Ishikawa (cell line): ENCODE measurements around the gene TSPEAR.

Source experiments
- CEBPB ChIP-seq: IDR thresholded peaks from 2 replicates; pipeline ENCODE4 v1.6.1; 2012
- CREB1 ChIP-seq: IDR thresholded peaks from 2 replicates; pipeline ENCODE4 v1.6.1; 2012; ENCODE audit warnings: low read depth
- EP300 ChIP-seq: IDR thresholded peaks from 2 replicates; pipeline ENCODE4 v1.6.1; 2012; ENCODE audit warnings: borderline replicate concordance
- RAD21 ChIP-seq: IDR thresholded peaks from 2 replicates; pipeline ENCODE4 v1.6.1; 2012; ENCODE audit warnings: low read depth
- TAF1 ChIP-seq: IDR thresholded peaks from 2 replicates; pipeline ENCODE4 v1.6.1; 2012; ENCODE audit warnings: low read depth, mild to moderate bottlenecking
- TEAD4 ChIP-seq: IDR thresholded peaks from 2 replicates; pipeline ENCODE4 v1.6.1; 2012
- YY1 ChIP-seq: IDR thresholded peaks from 2 replicates; pipeline ENCODE4 v1.6.1; 2012; ENCODE audit warnings: low read depth
- ZBTB7A ChIP-seq: IDR thresholded peaks from 2 replicates; pipeline ENCODE4 v1.6.1; 2012; ENCODE audit warnings: low read depth
- TF ChIP-seq, protein P1 (sequence below): IDR thresholded peaks from 2 replicates; pipeline ENCODE4 v1.6.1; 2012
- TF ChIP-seq, protein P2 (sequence below): IDR thresholded peaks from 2 replicates; pipeline ENCODE4 v1.6.1; 2012; ENCODE audit warnings: low read depth, mild to moderate bottlenecking

DNA sequence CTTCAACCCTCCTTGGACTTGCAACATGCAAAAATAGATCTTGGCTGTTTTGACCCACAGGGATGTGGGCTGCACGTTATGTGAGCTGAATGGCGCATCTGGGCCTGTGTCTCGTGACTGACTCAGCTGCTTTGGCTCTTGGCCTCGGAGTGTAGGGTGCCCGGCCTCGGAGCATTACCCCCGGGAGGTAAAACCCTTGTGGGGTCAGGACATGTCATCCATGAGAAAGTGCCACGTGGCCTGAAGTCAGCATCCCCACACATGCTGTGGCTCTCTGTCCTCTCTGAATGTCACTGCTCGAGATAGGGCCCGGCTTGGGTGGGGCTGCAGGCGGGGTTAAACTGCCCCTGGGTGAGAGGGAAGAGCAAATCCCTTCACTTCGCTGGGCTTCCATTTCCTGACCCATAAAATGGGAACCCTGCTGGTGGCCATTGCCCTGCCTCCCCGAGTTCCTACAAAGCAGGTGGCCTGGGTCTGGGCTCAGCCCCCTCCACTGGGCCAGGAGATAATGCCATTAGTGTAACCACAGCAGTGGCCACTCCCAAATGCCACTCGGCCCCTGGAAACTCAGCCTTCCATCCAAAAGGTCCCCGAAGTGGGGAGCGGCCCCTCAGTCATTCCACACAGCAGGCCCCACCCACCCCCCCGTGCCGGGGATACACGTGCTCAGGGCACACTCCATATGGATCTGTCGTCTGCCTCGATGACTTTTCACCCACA is 22.8 kb upstream of the TSPEAR start:
- TF ChIP-seq TEAD4 (no peak), EP300 (no peak), TAF1 (no peak), RAD21 (no peak), YY1 (no peak), ZBTB7A (no peak), CEBPB (no peak), CREB1 (no peak)
- TF ChIP-seq, protein P1, sequence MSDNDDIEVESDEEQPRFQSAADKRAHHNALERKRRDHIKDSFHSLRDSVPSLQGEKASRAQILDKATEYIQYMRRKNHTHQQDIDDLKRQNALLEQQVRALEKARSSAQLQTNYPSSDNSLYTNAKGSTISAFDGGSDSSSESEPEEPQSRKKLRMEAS, result no peak
- TF ChIP-seq, protein P2, sequence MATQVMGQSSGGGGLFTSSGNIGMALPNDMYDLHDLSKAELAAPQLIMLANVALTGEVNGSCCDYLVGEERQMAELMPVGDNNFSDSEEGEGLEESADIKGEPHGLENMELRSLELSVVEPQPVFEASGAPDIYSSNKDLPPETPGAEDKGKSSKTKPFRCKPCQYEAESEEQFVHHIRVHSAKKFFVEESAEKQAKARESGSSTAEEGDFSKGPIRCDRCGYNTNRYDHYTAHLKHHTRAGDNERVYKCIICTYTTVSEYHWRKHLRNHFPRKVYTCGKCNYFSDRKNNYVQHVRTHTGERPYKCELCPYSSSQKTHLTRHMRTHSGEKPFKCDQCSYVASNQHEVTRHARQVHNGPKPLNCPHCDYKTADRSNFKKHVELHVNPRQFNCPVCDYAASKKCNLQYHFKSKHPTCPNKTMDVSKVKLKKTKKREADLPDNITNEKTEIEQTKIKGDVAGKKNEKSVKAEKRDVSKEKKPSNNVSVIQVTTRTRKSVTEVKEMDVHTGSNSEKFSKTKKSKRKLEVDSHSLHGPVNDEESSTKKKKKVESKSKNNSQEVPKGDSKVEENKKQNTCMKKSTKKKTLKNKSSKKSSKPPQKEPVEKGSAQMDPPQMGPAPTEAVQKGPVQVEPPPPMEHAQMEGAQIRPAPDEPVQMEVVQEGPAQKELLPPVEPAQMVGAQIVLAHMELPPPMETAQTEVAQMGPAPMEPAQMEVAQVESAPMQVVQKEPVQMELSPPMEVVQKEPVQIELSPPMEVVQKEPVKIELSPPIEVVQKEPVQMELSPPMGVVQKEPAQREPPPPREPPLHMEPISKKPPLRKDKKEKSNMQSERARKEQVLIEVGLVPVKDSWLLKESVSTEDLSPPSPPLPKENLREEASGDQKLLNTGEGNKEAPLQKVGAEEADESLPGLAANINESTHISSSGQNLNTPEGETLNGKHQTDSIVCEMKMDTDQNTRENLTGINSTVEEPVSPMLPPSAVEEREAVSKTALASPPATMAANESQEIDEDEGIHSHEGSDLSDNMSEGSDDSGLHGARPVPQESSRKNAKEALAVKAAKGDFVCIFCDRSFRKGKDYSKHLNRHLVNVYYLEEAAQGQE, result no peak
